HG03097 (cell line): ENCODE results near the gene TRAF3IP1.

ENCODE experiments used
- ATAC-seq: cut with Tn5 transposase; IDR thresholded peaks from one replicate; pipeline ENCODE4 v1.9.1; 2021; ENCODE audit not compliant: unreplicated experiment, low FRiP score

The TRAF3IP1 gene

DNA sequence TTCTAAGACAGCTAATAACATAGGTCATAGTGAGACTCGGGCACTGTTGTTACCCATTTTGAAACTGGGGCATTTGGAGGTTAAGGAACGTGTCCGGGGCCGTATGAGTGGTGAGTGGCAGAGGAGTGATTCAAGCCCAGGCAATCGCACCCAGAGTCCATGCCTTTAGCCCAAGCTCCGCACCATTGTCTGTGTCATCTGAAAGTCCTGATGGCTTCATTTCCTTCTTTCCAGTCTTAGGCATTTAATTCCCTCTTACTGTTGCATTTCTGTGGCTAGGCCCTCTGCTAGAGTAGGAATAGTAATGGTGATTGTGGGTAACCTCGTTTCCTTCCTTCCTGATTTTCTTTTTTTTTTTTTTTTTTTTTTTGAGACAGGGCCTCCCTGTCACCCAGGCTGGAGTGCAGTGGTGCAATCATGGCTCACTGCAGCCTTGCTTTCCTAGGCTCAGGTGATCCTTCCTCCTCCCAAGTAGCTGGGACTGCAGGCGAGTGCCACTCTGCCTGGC is 56.6 kb downstream of the TRAF3IP1 start:
- no peak for ATAC-seq

DNA sequence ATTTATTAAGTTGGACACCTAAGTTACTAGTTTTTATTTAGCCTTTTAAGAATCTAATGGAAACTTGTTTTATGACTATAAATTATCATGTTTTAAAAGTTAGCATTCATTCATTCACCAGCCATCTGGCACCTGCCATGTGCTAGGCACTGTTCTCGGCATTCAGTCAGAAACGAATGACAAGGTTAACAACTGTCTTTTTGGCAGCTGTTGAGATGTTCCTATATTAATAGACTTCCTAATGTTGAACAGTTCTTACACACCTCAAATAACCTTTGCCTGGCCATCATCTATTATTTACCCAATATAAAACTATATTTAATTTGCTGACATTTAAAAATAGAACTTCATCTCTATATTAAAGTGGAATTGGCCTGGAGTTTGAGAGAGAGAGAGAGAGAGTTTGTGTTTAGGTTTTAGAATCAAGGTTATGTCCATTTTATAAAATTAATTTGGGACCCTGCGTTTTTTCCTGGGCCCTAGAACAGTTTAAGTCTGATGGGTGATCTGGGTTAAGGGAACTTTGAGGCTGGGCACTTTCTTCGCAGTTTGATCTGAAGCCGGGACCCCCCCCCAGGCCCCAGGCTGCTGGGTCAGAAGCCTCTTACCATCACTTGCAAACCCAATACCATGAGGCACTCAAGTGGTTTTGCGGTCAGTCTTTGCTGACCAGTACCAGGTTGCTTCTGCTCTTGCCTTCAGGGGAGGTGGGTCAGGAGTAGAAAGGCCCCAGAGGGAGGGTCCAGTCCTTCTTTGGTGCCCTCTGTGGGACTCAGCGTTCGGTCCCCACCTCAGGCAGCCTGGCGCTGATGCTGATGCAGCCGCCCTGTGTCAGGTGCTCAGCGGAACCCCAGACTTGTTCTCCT is 58.1 kb downstream of the TRAF3IP1 start:
- no peak for ATAC-seq

DNA sequence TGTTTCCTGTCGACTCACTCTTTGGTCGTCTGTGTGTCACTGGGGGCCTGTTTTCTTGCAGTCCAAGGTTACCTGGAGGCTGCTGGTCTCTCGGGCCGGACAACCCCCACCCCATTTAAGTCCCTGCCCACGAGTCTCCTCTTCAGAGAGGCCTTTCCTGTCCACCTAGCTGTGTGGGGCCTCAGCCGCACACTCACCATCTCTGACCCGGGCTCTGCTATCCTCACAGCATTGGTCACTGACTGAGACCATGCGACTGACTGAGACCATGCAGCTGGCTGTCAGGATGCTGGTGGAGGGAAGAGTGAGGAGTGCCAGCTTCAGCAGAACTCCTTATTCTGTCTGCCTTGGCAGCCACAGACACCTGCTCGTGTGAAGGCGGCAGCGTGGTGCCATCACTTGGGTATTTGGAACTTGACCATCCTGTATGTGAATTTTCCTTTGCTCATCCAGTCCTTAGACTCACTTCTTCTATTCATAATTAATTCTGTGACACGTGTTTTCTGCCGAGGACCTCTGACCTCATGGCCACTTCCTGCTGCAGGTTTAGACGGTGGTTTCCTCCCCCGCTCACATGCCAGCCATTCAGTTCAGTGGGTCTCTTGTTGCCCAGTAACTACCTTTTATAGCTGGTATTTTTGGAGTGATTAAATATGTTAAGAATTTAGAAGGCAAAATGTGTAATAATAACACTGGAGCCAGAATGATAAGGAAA is 58.9 kb downstream of the TRAF3IP1 start:
- ATAC-seq = no peak

DNA sequence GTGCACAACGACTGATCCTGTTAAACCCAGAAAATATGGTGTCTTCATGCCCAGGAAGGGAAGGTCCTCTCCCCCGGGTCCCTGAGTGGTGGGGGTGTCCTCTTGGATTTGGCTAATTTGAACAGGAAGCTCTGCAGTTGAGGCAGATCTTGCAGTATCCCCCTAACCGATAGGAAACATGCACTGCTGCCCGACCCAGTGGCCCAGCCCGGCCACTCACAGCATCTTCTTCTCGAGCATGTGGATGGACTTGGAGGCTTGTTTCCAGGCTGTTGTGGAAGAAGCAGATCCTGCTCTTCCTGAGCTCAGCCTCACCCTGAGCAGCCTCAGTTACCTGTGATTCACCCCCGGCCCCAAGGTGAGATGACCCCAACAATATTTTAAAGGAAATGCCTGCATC is 60.0 kb downstream of the TRAF3IP1 start:
- ATAC-seq = no peak

DNA sequence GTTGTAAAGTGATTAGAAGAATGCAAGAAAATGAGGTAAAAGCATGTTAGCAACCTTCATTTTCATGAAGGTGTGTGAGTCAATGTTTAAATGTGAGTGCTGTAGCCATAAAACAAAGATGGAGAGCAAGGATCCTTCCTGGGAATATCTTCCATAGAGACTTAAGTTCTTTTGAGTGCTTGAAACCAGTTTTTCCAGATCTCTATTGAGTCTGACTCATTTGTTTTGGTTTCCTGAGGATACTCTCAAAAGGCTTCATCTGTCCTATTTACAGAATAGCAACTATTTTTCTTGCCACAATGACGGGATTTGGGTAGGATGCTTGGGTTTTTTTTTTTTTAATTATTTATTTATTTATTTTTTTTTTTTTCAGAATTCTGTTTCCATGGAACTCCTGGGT is 60.5 kb downstream of the TRAF3IP1 start:
- ATAC-seq = no peak

DNA sequence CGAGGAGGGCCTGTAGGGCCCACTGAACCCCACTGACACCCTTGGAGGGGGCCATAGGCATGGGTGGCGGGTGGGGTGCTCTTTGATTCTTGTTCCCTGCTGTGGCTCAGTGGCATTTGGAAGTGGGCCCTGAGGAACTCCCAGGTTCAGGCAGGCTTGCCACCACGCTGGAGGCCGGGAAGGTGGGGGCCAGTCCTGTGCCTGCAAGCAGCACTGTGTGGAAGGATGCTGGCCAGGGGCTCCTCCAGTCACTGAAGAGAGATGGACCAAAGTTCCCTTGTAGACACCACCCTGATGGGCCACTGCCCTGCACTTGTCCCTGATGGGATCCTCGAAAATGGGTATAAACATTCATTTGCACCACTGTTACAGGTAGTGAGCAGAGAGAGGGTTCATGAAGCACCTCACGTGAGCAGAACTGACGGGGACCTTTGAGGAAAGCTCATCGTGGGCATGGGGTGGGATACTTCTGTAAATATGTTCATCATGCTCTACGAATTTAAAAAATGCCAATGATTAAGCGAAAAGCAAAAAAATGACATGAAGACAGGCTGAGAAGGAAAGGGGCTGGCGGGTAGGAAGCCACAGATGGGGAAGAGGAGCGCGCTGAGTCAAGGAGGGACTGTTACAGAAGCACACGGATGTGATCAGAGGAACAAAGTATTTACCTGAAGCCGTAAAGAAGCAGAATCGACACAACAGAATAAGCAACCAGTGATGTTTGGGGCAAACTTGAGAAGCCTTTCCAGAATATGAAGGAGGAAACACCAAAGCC is 61.2 kb downstream of the TRAF3IP1 start:
- no peak for ATAC-seq

DNA sequence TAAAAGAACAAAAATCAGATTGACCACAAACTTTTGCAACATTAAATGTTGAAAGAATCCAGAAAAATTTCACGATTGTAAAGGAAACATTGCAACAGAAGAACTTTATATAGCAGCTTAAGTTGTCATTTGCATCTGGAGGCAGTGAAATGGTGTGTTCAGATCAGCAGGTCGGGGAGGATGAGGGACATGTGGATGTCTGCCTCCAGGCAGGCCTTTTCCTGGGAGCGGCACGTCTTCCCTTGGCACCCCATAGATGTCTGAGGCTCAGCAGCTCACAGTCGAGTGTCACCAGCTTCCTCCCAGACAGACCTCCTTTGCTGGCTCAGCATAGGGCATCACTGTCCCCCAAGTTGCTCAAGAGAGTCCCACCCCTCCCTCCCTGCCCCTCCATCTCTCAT is 62.1 kb downstream of the TRAF3IP1 start:
- ATAC-seq = no peak

DNA sequence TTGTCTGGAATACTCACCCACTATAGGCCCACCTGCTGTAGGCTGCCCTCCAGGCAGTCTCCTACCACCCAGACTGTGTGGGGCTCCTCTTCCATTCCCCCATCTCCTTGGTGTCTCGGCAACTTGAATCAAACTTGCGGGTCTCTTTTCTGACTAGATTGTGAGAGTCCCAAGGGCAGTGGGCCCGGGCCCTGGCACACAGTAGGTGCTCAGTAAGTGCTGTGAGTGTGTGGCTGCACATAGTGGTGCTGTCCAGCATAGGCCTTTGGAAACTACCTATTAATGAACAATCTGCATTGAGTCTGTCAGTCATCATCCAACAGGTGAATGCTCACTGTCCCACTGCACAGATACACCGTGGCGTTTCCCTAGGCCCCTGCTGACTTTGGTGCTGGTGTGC is 62.8 kb downstream of the TRAF3IP1 start:
- ATAC-seq = no peak

DNA sequence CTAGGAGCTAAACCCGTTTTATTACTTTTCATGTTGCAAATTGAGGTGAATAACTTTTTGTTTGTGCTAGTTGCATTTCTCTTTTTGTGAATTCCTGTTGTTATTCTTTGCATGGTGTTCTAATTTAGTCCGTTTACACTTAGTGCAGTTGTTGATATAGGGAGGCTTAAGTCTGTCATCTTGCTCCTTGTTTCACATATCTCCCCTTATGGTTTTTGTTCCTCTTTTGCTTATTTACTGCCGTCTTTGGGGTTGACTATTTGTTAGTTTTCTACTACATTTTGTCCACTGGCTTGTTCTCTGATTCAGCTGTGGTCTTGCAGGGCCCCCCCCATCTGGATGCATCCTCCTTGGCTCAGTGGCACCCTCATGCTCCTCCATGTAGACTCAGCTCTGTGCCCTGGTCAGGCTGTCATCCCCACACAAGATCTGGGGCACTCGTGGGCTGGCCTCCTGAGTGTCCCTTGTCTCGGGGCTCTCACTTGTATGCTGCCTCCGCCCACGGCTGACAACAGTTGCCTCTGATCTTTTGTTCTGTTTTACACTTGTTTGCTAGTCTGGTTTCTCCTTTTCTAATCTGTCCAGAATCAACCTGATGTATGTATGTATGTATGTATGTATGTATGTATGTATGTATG is 63.5 kb downstream of the TRAF3IP1 start:
- ATAC-seq = no peak

DNA sequence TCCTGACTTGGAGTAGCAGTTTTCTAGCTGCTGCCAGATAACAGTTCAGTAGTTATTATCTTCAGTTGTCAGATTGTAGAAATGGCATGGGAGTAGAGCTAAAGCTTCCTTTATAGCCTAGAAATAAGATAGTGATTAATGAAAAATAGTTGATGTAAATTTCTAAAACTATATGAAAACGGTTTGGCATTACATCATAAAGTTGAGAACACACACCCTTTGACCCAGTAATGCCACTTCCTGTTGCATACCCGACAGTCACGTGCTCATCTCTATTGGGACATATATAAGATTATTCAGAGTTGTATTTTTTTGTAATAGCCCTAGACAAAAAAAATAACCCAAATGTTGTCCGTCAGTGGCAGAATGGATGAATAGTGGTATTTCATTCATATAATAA is 67.0 kb downstream of the TRAF3IP1 start:
- no peak for ATAC-seq

DNA sequence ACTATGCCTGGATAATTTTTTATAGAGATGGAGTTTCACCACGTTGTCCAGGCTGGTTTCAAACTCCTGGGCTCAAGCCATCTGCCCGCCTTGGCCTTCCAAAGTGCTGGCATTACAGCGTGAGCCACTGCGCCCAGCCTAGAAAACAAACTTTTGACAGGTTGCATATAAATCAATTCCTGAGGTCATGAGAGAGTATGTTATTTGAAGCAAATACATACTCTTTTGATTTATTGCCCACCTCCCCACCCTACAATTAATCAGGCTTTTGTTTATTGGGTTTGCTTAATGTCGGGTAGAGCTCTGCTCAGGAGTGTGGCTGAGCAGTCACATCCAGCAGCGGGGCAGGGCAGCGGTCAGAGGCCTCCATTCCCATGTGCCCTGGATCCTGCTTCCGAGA is 68.5 kb downstream of the TRAF3IP1 start:
- no peak for ATAC-seq

DNA sequence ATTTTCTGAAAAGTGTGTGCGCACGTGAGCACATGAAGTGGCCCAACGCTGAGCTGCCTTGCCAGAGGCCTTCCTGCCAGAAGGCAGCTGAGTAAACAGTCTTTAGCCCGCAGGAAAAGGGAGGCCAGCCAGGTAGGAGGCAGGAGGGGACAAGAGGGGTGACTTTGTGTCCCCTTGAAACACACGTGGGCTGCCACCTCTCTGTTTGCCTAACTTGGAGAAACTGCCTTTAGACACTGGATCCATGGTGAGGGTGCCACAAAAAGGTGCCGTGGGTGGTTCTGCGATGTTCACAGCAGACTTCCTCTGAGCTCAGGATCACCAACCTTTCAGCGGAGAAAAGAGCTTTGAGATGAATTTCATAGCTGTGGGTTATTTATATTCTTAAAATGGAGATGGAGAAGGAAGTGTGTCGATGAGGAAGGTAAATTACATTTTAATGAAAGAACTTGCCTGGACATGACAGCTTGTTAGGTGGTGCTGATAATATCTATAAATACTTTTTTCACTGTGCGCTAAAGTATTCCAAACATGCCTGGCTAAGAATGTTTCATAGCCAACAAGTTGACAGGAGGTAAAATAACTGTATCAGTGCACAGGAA is 69.8 kb downstream of the TRAF3IP1 start:
- no peak for ATAC-seq

DNA sequence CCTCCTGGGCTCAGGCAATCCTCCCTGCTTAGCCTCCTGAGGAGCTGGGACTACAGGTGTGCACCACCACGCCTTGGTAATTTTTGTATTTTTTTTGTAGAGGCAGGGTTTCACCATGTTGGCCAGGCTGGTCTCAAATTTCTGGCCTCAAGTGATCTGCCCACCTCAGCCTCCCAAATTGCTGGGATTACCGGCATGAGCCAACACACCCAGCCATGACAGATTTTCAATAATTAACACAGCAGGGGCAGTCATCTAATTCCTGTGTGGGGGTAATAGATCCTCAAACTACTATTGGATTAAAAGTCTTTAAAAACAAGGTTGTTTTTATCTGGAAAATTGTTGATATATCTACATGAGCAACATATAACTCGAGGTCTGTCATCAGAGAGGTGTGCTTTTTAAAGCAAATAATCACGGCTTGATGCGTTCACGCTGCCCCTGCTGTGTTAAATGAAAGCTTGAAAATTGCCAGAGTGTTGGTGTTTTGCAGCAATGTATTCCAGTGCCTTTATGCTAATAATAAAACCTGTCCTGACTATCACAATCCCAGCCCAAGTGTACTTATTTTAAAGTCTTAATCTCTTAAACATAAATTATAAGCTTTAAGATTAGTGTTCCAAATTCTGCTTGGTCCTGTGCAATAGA is 70.8 kb downstream of the TRAF3IP1 start:
- ATAC-seq = no peak

DNA sequence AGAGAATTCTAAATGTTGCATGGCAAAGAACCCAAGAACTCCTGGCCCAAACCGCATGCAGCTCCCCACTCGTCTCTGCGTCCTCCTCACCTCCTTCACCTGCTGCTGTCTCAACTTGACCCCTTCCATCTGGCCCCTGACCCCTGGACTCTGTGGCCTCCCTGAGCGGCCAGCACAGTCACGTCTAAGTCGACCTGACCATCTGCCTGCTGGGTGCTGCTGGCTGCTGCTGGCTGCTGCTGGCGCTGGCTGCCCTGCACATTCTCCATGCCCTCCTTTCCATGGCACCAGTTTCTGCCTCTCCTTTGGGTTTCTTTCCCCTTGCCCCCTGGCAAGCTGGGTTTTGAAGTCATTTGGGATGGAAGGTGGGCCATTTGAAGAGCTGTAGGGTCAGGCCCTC is 76.3 kb downstream of the TRAF3IP1 start:
- ATAC-seq = no peak

DNA sequence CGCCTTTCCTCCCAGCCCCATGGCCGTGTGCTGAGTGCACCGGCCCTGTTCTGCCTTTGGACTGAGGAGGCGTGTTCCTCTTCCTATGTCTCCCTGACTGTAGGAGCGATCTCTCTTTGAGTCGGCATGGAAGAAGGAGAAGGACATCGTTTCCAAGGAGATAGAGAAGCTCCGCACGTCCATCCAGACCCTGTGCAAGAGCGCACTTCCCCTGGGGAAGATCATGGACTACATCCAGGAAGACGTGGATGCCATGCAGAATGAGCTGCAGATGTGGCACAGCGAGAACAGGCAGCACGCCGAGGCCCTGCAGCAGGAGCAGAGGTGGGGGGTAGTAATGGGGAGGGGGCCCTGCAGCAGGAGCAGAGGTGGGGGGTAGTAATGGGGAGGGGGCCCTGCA is 77.0 kb downstream of the TRAF3IP1 start:
- no peak for ATAC-seq

DNA sequence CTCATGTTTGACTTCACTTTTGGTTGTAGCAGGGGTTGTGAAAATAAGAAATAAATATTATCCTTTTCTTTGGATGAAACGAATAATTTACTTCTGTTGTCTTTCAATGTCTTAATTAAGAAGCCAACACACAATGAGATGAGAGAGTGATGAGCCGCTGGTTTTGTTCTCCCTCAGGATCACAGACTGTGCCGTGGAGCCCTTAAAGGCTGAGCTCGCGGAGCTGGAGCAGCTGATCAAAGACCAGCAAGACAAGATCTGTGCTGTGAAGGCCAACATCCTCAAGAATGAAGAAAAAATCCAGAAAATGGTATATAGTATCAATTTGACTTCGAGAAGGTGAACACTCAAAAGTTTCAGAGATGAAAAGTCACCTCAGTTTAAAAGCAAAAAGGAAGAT is 78.3 kb downstream of the TRAF3IP1 start:
- no peak for ATAC-seq

DNA sequence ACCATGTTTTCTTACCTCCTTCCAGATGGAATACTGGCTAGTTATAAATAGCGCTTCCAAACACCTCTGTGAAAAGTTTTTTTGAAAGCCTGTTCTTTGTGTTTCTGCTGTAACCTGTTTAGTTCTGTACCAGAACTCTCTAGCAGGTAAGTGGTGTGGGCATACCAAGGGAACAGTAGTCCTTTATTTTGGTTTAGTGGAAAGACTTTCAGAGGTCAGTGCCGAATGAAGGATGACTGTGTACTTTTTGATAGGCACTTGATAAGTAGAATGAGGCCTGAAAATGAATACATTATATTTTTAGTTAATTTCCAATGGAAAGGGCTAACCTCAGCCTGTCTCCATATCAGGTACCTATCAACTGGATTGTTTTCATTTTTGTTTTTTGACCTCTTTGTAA is 78.8 kb downstream of the TRAF3IP1 start:
- no peak for ATAC-seq

DNA sequence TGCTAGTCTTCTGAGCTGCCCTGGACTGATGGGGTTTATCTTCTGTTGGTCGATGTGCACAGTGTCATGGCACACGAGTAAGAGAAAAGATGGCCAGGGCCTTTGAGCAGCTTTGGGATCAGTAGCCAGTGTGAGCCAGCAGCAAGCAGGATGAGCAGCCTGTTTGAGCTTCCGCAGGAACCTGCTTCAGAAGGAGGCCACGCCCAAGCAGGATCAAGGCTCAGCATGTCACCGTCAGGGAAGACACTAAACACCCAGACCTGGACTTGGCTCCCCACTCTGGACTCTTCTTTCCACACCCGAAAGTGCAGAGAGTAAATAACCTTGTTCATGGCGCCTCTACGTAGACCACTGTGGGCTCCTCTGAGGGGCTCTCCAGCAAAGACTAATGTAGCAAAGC is 81.2 kb downstream of the TRAF3IP1 start:
- ATAC-seq = no peak

DNA sequence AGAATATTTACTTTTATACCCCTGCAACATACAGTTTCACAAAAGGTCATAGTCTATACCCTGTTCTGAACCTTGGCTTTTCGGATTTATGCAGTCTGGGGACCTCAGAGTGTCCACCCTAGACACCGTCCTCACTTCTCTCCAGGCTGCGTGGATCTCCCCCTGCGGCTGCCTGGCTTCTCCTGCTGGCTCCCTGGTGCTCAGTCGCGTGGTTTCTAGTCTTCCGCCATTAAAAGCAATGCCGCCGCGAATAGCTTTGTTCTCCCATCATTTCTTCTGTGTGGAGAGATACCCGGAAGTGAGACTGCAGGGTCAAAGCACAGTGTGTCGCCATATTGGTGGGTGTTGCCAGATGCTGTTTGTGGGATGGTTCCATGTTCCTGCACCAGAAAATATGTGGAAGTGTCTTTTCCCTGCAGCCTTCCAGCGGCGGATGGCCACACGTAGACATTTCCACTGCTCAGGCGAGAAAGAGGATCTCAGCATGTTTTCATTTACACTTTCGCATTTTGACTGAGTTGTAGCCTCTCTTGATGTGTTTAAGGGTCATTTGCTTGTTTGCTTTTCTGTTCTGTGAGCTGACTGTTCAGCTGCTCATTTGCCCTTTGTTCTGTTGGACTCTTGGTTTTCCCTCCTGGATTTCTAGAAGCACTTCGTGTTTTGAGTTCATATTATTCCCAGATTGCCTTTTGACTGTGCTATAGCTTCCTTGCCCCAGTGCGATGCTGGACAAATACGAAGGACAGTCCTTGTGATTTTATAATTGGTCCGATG is 83.5 kb downstream of the TRAF3IP1 start:
- no peak for ATAC-seq
